Transverse colon (tissue), 4 donors: Measurements from ENCODE around the gene COL1A1.

Experiments
- CTCF ChIP-seq, 5 experiments: fragments of 200-600 bp in 3 of 5; fragments of 450-650 bp in 2 of 5; sonication (generic) in 3 of 5; IDR thresholded peaks; 1 replicate in 2 of 5; 2 replicates in 3 of 5; pipeline ENCODE4 v1.5.1; 2016 to 2017; ENCODE audit warnings: antibody characterized with exemption in 5 of 5, inconsistent platforms in 3 of 5, mild to moderate bottlenecking in 2 of 5, moderate library complexity in 1 of 5
- POLR2AphosphoS5 ChIP-seq, 3 donors: sonication (generic); formaldehyde crosslinking; IDR thresholded peaks; one replicate each; pipeline ENCODE4 v1.6.1; 2016; ENCODE audit warnings: antibody characterized with exemption in 3 of 3

GRCh38 chr17:50239937-50240336, 38.5 kb upstream of the COL1A1 start:
- TF ChIP-seq CTCF (IDR thresholded peaks at IDR 0.05) = no peak
- TF ChIP-seq POLR2AphosphoS5 (IDR thresholded peaks at IDR 0.05) = no peak
